GM10248 (cell line): Measurements from ENCODE around the gene NFILZ.

Experiments used
- CTCF ChIA-PET: fragments of 300-600 bp; sonication (Branson Sonifier 250); formaldehyde crosslinking; extraction: SDS; loops from one replicate; lab custom pipeline; 2021; ENCODE audit warnings: antibody characterized with exemption; lab: Yijun Ruan, JAX
- POLR2A ChIA-PET: fragments of 350-650 bp; sonication (Branson Sonifier 250); formaldehyde crosslinking; extraction: SDS; loops from one replicate; lab custom pipeline; 2020; ENCODE audit warnings: antibody characterized with exemption; lab: Yijun Ruan, JAX
- DNase-seq: peaks from one replicate; pipeline ENCODE4 v3.0.0; 2012; ENCODE audit errors: extremely low spot score
- TF ChIP-seq, protein P1 (sequence below): IDR thresholded peaks from 2 replicates; pipeline ENCODE4 v1.5.1; 2012; ENCODE audit warnings: mild to moderate bottlenecking, low read depth; ENCODE audit errors: extremely low read depth, missing control alignments, control extremely low read depth

NFILZ gene

GRCh38 chr19:8663920-8664670 is 33.7 kb downstream of the NFILZ start:
- TF ChIP-seq, protein P1, sequence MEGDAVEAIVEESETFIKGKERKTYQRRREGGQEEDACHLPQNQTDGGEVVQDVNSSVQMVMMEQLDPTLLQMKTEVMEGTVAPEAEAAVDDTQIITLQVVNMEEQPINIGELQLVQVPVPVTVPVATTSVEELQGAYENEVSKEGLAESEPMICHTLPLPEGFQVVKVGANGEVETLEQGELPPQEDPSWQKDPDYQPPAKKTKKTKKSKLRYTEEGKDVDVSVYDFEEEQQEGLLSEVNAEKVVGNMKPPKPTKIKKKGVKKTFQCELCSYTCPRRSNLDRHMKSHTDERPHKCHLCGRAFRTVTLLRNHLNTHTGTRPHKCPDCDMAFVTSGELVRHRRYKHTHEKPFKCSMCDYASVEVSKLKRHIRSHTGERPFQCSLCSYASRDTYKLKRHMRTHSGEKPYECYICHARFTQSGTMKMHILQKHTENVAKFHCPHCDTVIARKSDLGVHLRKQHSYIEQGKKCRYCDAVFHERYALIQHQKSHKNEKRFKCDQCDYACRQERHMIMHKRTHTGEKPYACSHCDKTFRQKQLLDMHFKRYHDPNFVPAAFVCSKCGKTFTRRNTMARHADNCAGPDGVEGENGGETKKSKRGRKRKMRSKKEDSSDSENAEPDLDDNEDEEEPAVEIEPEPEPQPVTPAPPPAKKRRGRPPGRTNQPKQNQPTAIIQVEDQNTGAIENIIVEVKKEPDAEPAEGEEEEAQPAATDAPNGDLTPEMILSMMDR: no peak
- ChIA-PET CTCF (interaction anchor here (1.0 to 7.4 kb wide), 3 partner anchors 10 to 49 kb away, joined by 3 to 40 read pairs (median 7); no protein-coding TSS in a partner anchor), POLR2A (no interaction called here)
- no peak for DNase-seq

DNA sequence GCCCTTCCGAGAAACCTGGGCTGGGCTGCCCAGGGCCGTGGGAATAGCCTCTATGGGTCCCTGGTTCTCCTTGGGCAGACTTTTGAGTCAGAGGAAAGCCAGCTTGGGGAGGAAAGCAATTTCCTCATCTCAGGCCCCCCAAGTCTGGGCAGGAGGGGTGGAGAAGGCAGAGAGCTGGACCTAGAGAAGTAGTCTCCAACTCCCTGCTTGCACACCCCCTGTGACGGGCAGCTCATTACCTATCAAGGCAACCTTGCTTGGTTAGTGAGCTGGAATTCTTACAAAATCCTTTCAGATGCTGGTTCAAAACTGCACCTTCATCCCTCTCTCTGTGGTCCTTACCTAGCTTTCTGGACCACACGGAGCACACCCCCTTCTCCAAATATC is 34.2 kb downstream of the NFILZ start:
- DNase-seq: no peak
- TF ChIP-seq, protein P1: no peak
- CTCF ChIA-PET: interaction anchor here (1.0 to 7.4 kb wide), 3 partner anchors 10 to 49 kb away, joined by 3 to 40 read pairs (median 7); no protein-coding TSS in a partner anchor
- POLR2A ChIA-PET: no interaction called here

DNA sequence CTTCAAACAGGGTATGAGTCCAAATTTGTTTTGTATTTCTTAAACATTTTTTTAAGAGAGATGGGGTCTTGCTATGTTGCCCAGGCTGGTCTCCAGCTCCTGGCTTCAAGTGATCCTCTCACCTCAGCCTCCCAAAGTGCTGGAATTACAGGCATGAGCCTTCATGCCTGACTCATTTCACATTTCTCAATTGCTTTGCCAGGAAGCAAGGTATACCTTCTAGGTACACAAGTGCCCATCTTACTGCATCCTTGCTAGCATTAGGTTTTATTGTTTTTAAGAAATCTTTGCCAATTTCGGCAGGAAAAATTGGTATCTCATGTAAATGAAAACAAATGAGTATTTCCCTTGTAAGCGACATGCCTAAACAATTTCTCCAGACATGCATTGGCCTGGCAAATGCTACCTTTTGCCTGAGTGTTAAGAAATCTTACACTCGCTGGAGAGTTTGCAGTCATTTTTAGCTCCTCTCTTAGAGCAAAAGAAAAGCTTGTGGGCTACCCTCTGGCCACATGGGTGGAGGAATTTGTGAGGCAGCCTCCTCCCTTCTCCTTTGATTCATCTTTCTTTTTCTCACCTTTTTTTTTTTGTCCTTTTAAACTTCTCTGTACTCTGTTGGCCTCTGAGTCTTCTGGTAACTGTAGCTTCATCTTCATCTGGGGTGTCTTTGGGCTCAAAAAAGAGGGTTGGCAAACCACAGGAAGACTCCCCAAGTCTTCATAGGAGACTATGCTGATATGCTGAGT is 35.2 kb downstream of the NFILZ start:
- CTCF ChIA-PET: interaction anchor here (1.1 to 7.4 kb wide), 2 partner anchors 11 to 28 kb away, joined by 3 to 40 read pairs; no protein-coding TSS in a partner anchor

DNA sequence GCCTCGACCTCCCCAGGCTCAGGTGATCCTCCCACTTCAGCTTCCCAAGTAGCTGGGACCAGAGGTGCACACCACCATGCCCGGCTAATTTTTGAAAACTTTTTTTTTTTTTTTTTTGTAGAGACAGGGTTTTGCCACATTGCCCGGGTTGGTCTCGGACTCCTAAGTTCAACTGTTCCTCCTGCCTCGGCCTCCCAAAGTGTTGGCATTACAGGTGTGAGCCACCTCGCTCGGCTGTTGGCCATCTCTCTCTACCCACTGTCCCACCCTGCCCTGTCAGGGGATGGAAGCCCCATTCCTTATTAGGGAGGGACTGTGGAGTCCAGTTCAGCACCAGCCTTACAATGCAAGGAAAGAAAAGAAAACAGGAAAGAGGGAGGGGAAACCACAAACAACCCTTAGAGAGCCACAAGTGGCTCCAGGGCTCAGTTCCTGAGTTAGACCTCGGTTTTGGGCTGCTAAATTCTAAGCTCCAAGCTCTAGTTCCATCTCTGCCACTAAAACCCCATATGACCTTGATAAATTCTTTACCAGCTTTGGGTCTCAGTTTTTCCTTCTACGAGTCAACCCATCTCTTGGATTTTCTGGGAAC is 36.5 kb downstream of the NFILZ start:
- TF ChIP-seq, protein P1: no peak
- ChIA-PET POLR2A (no interaction called here), CTCF (interaction anchor here (0.9 to 7.4 kb wide), 2 partner anchors 12 to 28 kb away, joined by 3 to 40 read pairs; no protein-coding TSS in a partner anchor)
- no peak for DNase-seq

More for the DNA sequence above, 35.2 kb downstream of the NFILZ start:
- TF ChIP-seq, protein P1: no peak
- POLR2A ChIA-PET: no interaction called here
- no peak for DNase-seq

DNA sequence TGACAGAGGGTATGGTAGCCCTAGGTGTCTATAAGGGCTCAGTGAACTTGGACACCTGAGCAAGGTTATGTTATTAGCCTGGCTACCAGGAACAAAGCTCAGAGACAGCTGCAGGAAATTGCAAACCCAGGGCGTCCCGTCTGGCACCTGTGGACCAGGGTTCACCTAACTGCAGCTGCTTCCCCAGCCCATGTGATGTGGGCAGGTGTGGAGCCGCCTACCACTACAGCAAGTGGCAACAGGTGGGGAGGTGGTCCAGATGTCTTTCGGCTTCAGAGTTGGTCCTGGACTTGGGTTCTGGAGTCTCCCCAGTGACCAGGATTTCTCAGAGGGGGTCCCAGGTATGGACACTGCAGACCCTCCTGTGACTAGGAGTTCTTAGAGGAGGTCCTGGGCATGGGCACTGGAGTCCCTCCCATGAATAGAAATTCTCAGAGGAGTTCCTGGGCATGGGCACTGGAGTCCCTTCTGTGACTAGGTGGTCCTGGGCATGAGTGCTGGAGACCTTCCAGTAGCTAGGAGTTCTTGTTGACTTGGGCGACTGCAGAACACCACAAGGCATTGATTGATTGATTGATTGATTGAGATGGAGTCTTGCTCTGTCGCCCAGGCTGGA is 43.0 kb downstream of the NFILZ start:
- POLR2A ChIA-PET: no interaction called here
- CTCF ChIA-PET: interaction anchor here (1.3 kb wide), 1 partner anchor 21 kb away, joined by 3 read pairs; no protein-coding TSS in a partner anchor
- DNase-seq: no peak
- TF ChIP-seq, protein P1: no peak

GRCh38 chr19:8675066-8675465 is 44.6 kb downstream of the NFILZ start:
- no peak for DNase-seq
- POLR2A ChIA-PET: no interaction called here
- CTCF ChIA-PET: no interaction called here
- TF ChIP-seq, protein P1: no peak
